ENCODE measurements around the gene CCDC91.
"Not testable (repeated sequence)": the region's sequence is repeated elsewhere in the genome, so short reads cannot be mapped to it uniquely, and the experiment has no call there.

Gene CCDC91

DNA sequence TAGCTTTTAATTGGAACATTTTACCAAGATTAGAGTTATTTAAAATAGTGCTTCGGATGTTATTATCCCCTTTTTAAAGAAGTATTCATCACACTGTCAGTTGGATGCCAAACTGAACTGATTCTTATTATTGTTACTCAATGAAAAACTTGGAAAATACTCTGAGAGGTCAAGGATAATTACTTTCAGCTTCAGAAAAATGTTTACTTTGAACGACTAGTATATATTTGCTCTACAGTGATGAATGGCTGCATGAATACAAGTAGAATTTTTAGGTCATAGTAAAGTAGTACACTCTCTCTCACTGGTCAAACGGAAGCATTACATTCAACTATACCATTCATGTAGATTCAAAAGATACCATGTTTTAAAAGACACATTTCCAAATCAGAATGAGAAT is 269.2 kb downstream of the CCDC91 start:
- no peak for DNase-seq (ENCODE audit: low spot score)

GRCh38 chr12:28460420-28461130 is 270.3 kb downstream of the CCDC91 start:
- DNase-seq (ENCODE audit: low spot score) = no peak

GRCh38 chr12:28463396-28463795 is 273.1 kb downstream of the CCDC91 start:
- DNase-seq (ENCODE audit: low spot score) = no peak

- DNase-seq (ENCODE audit: low spot score) = not testable (repeated sequence)
Observed at GRCh38 chr12:28471762-28472161, 281.5 kb downstream of the CCDC91 start.

DNA sequence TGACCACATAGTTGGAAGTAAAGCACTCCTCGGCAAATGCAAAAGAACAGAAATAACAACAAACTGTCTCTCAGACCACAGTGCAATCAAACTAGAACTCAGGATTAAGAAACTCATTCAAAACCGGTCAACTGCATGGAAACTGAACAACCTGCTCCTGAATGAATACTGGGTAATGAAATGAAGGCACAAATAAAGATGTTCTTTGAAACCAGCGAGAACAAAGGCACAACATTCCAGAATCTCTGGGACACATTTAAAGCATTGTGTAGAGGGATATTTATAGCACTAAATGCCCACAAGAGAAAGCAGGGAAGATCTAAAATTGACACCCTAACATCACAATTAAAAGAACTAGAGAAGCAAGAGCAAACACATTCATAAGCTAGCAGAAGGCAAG is 285.9 kb downstream of the CCDC91 start:
- not testable (repeated sequence) for DNase-seq (ENCODE audit: low spot score)

DNA sequence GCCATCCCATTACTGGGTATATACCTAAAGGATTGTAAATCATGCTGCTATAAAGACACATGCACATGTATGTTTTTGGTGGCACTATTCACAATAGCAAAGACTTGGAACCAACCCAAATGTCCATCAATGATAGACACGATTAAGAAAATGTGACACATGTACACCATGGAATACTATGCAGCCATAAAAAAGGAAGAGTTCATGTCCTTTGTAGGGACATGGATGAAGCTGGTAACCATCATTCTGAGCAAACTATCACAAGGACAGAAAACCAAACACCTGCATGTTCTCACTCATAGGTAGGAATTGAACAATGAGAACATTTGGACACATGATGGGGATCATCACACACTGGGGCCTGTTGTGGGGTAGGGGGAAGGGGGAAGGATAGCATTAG is 288.8 kb downstream of the CCDC91 start:
- not testable (repeated sequence) for DNase-seq (ENCODE audit: low spot score)

- DNase-seq (ENCODE audit: low spot score) = no peak
Observed at GRCh38 chr12:28479683-28480082, 289.4 kb downstream of the CCDC91 start.

DNA sequence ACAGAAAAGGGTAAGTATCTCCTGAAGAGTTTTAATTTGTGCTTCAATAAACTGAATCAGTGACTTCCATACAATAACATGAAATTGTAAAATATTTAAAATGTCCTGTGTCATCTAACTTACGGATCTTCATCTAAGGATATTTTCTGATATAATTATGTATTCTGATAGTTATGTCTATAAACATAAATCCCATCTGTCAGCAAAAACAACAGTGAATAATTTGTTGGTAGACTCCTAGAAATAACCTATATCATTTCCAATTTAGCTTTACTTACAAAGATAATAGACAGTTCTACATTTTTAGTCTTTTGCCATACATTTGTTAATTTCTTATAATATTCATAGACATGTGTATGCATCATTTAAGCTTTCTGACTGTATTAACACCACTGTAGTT is 293.9 kb downstream of the CCDC91 start:
- no peak for DNase-seq (ENCODE audit: low spot score)

GRCh38 chr12:28486521-28486920 is 296.3 kb downstream of the CCDC91 start:
- no peak for DNase-seq (ENCODE audit: low spot score)

GRCh38 chr12:28489246-28489645 is 299.0 kb downstream of the CCDC91 start:
- peak; percentile 50 for DNase-seq (ENCODE audit: low spot score)

DNA sequence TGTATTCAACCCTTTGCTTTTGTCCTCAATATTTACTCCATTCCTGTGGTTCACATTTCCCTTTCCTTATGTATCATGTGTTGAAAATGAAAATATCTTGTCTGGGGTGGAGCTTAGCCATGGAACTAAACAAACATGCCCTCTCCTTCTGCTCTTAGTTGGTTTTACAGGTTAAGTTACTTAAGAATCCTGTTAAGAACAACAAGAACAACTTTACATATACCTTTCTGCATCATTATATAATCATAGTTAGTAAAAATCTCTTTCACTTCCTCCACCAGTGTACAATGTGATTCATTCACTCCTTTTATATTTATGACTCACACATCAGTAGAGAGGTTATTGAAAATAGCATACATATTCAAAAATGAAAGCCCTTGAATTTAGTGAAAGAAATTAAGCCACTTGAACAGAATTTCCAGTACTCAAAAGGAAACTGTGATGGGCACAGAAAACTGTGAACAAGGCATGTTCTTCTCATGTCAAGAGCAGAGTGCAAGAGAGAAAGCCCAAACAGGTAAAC is 307.7 kb downstream of the CCDC91 start:
- DNase-seq (ENCODE audit: low spot score) = no peak

GRCh38 chr12:28498850-28499249 is 308.6 kb downstream of the CCDC91 start:
- DNase-seq (ENCODE audit: low spot score) = no peak

GRCh38 chr12:28500373-28501024 is 310.2 kb downstream of the CCDC91 start:
- no peak for DNase-seq (ENCODE audit: low spot score)

GRCh38 chr12:28506271-28506670 is 316.0 kb downstream of the CCDC91 start:
- peak; percentile 16 for DNase-seq (ENCODE audit: low spot score)

- DNase-seq (ENCODE audit: low spot score) = peak; percentile 61
Observed at GRCh38 chr12:28507033-28507432, 316.8 kb downstream of the CCDC91 start.

DNA sequence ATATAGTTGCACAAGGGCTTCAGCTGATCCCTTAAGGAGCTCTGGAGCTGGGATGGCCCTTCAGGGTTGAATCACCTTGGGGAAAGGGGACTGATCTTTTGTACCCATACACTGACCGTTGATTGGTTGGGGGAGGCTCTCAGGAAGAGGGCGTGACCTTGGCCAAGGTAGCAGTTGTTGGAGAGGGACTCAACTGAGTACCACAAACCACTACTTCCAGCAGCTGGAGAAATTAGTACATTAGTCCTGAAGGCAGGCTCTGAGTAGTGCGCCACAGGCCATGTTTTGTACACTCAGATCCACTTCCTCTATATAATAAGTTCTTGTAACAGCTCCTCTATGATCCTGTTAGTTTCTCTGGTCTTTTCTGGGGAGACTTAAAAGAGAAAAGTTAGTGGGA is 317.6 kb downstream of the CCDC91 start:
- DNase-seq (ENCODE audit: low spot score) = no peak

DNA sequence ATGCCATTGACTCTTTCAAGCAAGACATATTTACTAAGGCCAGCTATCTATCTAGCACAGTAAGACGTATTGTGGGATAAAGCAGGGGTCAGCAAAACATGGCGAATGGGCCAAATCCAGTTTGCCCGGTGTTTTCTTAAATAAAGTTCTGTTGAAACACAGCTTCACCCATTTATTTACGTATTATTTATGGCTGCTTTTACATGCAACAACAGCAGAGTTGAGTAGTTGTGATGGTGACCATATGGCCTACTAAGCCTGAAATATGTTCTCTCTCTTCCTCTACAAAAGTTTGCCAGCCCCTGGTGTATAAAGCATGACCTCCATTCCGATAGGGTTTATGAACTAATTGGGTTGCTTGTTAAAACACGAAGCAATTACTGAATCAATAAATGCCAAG is 322.1 kb downstream of the CCDC91 start:
- no peak for DNase-seq (ENCODE audit: low spot score)

DNA sequence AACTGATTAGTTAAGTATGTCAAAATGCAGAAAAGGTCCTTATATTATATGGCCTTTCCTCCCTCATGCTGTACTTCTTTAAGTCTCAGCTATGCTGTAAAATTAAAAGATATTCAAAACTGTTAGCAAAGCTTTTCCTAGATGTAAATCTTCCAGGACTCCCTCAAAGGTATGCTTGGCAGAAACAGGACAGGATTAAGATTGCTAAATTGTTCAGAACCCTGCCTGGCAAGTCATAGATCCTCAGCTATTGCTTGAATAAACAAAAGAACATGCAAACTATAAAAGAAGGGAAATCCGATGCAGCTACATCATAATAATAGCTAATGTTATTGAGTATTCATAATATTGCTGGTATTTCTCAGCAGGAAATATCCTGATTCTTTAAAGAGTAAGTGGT is 322.6 kb downstream of the CCDC91 start:
- no peak for DNase-seq (ENCODE audit: low spot score)

DNA sequence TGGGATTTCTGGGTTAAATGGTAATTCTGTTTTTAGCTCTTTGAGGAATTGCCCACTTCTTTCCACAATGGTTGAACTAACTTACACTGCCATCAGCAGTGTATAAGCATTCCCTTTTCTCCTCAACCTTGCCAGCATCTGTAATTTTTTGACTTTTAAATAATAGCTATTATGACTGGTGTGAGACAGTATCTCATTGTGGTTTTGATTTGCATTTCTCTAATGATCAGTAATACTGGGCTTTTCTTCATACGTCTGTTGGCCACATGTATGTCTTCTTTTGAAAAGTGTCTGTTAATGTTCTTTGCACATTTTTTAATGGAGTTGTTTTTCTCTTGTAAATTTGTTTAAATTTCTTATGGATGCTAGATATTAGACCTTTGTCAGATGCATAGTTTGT is 323.7 kb downstream of the CCDC91 start:
- DNase-seq (ENCODE audit: low spot score) = no peak

DNA sequence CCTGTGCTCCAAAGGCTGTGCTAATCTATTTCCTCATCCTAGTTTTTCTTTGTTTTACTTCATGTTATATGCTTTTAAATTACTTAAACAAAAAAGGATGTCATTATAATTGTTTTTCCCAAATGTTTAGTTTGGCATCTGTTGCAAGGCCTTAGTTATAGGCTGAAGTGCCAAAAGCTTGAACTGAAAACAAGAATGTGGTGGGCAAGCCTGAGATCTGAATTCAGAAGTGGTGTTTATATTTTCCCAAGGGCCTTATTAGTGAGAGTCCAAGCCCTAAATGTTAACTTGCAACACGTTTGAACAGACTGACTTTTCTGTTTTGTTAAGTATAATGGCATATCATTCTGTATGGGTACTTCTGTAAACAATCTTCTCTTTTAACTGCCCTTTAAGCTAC is 326.8 kb downstream of the CCDC91 start:
- no peak for DNase-seq (ENCODE audit: low spot score)

GRCh38 chr12:28527631-28528249 is 337.5 kb downstream of the CCDC91 start:
- DNase-seq (ENCODE audit: low spot score) = no peak

DNA sequence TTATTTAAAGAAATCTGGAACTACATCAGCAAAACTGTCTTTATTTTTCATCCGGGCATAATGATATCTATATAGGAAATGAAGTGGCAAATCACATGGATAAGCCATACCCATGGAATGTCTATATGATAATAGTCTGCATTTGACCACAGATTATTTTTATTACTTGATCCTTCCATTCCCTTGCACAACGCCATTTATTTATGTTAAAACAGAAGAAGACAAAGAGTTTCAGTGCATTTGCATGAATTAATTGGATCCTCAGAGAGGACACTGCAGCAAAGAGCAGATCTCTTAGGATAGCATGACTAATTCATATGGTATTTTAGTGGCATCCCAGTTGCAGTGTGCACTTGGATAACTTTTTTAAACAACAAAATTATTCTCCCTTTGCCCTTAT is 345.0 kb downstream of the CCDC91 start:
- peak; percentile 57 for DNase-seq (ENCODE audit: low spot score)

DNA sequence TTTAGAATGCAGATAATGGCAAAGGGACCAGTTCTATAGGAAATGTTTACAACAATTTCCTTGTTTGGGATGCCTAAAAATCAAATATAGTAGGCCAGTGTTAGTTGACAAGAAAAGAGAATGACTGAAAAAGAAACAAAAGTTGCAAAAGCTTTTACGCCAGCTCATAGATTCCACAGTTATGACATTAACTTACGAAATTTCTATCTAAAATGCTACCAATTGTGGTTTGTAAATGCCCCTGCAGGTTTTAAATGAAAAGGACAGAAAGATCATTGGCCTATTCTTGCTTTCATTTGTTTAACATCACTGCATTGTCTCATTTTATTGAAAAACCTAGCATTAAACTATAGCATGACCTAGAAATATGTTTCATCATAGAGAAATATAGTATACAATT is 345.8 kb downstream of the CCDC91 start:
- peak; percentile 57 for DNase-seq (ENCODE audit: low spot score)

Measured in AG08395 (cell line).